GM12873 (cell line): ENCODE results near the gene GRIN2C.

Experiments used
- CTCF ChIP-seq: IDR thresholded peaks from 2 replicates; pipeline ENCODE4 v1.5.1; 2012; ENCODE audit warnings: low read depth, mild to moderate bottlenecking, moderate library complexity, low read length, control low read depth; ENCODE audit not compliant: insufficient read depth; ENCODE audit errors: missing control alignments

GRIN2C gene

GRCh38 chr17:74883241-74883745 lies 23.6 kb upstream of the GRIN2C start:
- no peak for TF ChIP-seq CTCF

GRCh38 chr17:74882517-74883240 lies 23.0 kb upstream of the GRIN2C start:
- TF ChIP-seq CTCF, result no peak

- no peak for TF ChIP-seq CTCF
Measured at GRCh38 chr17:74881073-74881472, 21.4 kb upstream of the GRIN2C start.

- TF ChIP-seq CTCF, result no peak
Measured at GRCh38 chr17:74879308-74879707, 19.6 kb upstream of the GRIN2C start.

GRCh38 chr17:74878658-74879057 lies 19.0 kb upstream of the GRIN2C start:
- TF ChIP-seq CTCF, result no peak

- no peak for TF ChIP-seq CTCF
Measured at GRCh38 chr17:74877592-74878548, 18.2 kb upstream of the GRIN2C start.

GRCh38 chr17:74875977-74876593 lies 16.4 kb upstream of the GRIN2C start:
- no peak for TF ChIP-seq CTCF
